IPS-18a (cell line): ENCODE measurements around the gene GLUD2.
"Not testable (repeated sequence)": the region's sequence is repeated elsewhere in the genome, so short reads cannot be mapped to it uniquely, and the experiment has no call there.

Experiments used
- H3K27ac ChIP-seq: one replicate; pipeline ENCODE4 v1.5.1; 2013; ENCODE audit warnings: low read length
- H3K27me3 ChIP-seq: one replicate; pipeline ENCODE4 v1.6.1; 2013; ENCODE audit warnings: mild to moderate bottlenecking, low read length; ENCODE audit not compliant: control insufficient read depth, insufficient read depth
- H3K36me3 ChIP-seq: one replicate; pipeline ENCODE4 v1.6.1; 2013; ENCODE audit warnings: low read depth, low read length; ENCODE audit not compliant: control insufficient read depth
- H3K4me1 ChIP-seq: one replicate; pipeline ENCODE4 v1.6.1; 2013; ENCODE audit warnings: low read depth, low read length; ENCODE audit not compliant: control insufficient read depth
- H3K4me3 ChIP-seq: one replicate; pipeline ENCODE4 v1.5.1; 2013; ENCODE audit warnings: low read length
- H3K9ac ChIP-seq: one replicate; pipeline ENCODE4 v1.6.1; 2013; ENCODE audit warnings: mild to moderate bottlenecking, low read length, moderate library complexity
- H3K9me3 ChIP-seq: one replicate; pipeline ENCODE4 v1.6.1; 2013; ENCODE audit warnings: low read depth, low read length; ENCODE audit not compliant: control insufficient read depth

Gene GLUD2

DNA sequence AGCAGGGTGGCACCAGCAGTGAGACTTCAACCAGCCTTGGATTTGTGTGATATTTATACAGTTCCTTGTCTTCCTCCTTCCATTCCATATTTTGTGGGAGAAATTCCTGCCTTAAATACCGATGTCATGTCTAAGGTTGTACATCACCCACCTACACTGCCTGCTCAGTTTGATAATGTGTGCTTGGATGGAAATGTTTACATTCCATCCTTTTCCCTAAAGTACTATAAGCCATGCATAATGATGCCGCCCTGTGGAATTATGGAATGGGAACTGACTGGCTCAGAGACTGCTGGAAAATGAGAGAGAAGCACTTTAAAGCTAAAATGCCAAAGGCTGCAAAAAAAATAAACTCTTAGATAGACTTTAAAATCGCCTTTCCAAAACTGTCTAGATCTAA lies 11.3 kb upstream of the GLUD2 start:
- H3K4me3 ChIP-seq, result no peak overlapping the region
- no peak overlapping the region for H3K9ac ChIP-seq
- no peak overlapping the region for H3K27ac ChIP-seq
- H3K36me3 ChIP-seq, result no peaks in the 10 kb centered on the region
- peaks cover 20% of the 10 kb centered on the region for H3K9me3 ChIP-seq
- no peaks in the 10 kb centered on the region for H3K4me1 ChIP-seq
- H3K27me3 ChIP-seq, result no peaks in the 10 kb centered on the region

- no peaks in the 10 kb centered on the region for H3K27me3 ChIP-seq
- no peaks in the 10 kb centered on the region for H3K36me3 ChIP-seq
- no peak overlapping the region for H3K27ac ChIP-seq
- peaks cover 16% of the 10 kb centered on the region for H3K9me3 ChIP-seq
- no peak overlapping the region for H3K4me3 ChIP-seq
- H3K9ac ChIP-seq, result no peak overlapping the region
- H3K4me1 ChIP-seq, result no peaks in the 10 kb centered on the region
Observed at GRCh38 chrX:121036951-121037350, 10.5 kb upstream of the GLUD2 start.

- Histone ChIP-seq H3K4me1 (no peaks in the 10 kb centered on the region), H3K4me3 (no peak overlapping the region), H3K9ac (no peak overlapping the region), H3K27me3 (peaks cover 20% of the 10 kb centered on the region), H3K27ac (no peak overlapping the region), H3K9me3 (peaks cover 3% of the 10 kb centered on the region), H3K36me3 (no peaks in the 10 kb centered on the region)
Observed at GRCh38 chrX:121050781-121051180, 3.4 kb downstream of the GLUD2 start.

- Histone ChIP-seq H3K9ac (no peak overlapping the region), H3K4me3 (no peak overlapping the region), H3K4me1 (no peaks in the 10 kb centered on the region)
Observed at GRCh38 chrX:121052122-121052521, 4.7 kb downstream of the GLUD2 start.

GRCh38 chrX:121062289-121062688 lies 14.9 kb downstream of the GLUD2 start:
- no peaks in the 10 kb centered on the region for H3K27me3 ChIP-seq
- H3K9ac ChIP-seq, result no peak overlapping the region
- peaks cover 7% of the 10 kb centered on the region for H3K9me3 ChIP-seq
- H3K4me1 ChIP-seq, result no peaks in the 10 kb centered on the region
- H3K27ac ChIP-seq, result no peak overlapping the region
- no peak overlapping the region for H3K4me3 ChIP-seq
- no peaks in the 10 kb centered on the region for H3K36me3 ChIP-seq

More at GRCh38 chrX:121052122-121052521, 4.7 kb downstream of the GLUD2 start:
- Histone ChIP-seq H3K9me3 (peaks cover 3% of the 10 kb centered on the region), H3K36me3 (no peaks in the 10 kb centered on the region), H3K27ac (no peak overlapping the region), H3K27me3 (peaks cover 15% of the 10 kb centered on the region)

DNA sequence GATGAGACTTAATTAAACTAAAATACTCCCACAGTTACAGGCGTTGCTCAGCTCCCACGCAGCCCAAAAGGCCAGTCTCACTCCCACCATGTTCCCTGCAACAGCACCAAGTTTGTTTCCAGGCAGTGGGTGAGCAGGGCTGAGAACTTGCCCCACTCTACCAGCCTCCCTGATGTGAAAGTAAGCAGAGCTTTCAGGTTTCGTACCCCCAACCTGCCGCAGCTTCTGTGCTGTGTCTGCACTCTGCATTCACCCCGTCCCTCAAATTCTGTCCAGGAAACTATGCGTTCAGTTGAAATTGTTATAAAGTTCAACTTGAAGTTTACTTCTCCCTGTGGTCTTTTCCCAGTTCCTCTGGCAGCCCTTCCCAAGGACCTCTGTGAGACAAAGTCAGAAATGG lies 17.2 kb downstream of the GLUD2 start:
- H3K36me3 ChIP-seq, result no peaks in the 10 kb centered on the region
- no peaks in the 10 kb centered on the region for H3K27me3 ChIP-seq
- H3K9ac ChIP-seq, result no peak overlapping the region
- H3K4me3 ChIP-seq, result no peak overlapping the region
- H3K4me1 ChIP-seq, result no peaks in the 10 kb centered on the region
- H3K9me3 ChIP-seq, result peaks cover 7% of the 10 kb centered on the region
- H3K27ac ChIP-seq, result no peak overlapping the region

DNA sequence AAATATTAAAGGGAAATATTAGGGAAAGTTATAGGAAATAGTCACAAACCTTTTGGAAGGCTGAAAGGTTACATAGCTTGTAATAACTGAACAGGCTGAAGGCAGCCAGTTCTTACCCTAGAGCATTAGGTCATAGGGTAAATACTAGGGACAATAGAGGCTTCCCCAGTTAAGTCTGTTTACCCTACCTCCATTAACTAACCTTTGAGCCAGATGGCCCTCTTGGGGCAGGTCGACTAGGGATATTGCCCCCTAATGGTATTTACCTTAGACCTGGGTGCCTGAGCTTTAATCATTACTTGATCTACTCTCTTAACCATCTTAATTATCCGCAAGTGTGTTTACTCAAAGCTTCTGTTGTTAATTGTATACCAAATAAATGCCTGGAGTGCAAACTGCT lies 36.8 kb downstream of the GLUD2 start:
- not testable (repeated sequence) for H3K36me3 ChIP-seq, H3K4me1 ChIP-seq, H3K9ac ChIP-seq, H3K27ac ChIP-seq, H3K27me3 ChIP-seq, H3K9me3 ChIP-seq, H3K4me3 ChIP-seq

DNA sequence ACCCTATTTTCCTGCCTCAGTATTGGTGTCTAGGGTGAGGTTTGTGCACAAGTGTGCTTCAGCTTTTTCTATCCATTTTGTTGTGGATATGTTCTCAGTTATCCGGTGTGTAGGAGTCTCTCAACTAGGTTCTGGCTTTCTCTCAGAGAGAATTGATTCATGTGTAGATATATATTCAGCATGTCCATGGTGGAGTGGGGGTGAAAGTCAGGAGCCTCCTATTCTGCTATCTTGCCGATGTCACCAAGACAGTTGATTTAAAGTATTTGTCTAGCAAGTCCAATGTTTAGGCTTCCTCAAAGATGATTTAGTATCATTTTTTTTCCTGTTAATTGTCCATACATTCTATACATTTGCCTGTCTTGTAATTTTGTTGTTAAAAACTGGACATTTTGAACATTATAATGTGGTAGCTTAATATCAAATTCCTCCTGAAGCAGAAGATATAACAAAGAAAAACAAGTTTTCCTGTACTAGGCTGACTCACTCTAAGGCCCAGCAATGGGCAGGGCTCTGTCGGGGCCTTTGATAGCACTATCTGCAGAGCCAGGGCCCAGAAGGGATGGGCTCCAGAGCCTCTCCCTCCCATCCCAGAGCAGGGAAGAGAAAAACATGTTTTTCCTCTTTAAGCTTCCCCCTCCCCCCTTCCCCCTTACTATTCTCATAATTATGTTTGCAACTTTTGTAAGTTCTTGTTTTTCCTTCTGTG lies 37.6 kb downstream of the GLUD2 start:
- no peak overlapping the region for H3K9ac ChIP-seq
- peaks cover 11% of the 10 kb centered on the region for H3K9me3 ChIP-seq
- H3K27ac ChIP-seq, result no peak overlapping the region
- no peaks in the 10 kb centered on the region for H3K36me3 ChIP-seq
- no peaks in the 10 kb centered on the region for H3K27me3 ChIP-seq
- H3K4me1 ChIP-seq, result no peaks in the 10 kb centered on the region
- H3K4me3 ChIP-seq, result no peak overlapping the region

GRCh38 chrX:121085612-121086010 lies 38.2 kb downstream of the GLUD2 start:
- Histone ChIP-seq H3K9me3 (peaks cover 11% of the 10 kb centered on the region), H3K9ac (no peak overlapping the region), H3K27me3 (no peaks in the 10 kb centered on the region), H3K4me3 (no peak overlapping the region), H3K4me1 (no peaks in the 10 kb centered on the region), H3K27ac (no peak overlapping the region), H3K36me3 (no peaks in the 10 kb centered on the region)

DNA sequence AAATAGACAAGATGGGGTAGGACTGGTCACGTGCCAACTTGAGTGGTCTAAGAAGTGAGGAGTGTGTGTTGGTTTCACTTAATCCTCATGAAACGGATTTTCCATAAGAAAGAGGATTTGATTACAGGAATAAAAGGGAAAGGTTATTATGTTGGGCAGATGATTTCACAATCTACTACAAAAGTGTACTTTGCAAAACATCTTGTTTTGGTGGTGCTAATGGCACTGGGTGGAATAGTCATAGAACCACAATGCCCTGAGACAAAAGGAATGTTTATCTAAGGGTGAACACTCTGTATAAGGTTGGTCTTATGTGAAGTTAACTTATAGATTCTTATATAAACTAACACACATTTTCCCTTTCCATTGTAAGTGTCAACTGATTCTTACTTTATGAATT lies 45.6 kb downstream of the GLUD2 start:
- Histone ChIP-seq H3K4me1 (no peaks in the 10 kb centered on the region), H3K27ac (no peak overlapping the region), H3K36me3 (no peaks in the 10 kb centered on the region), H3K4me3 (no peak overlapping the region), H3K9me3 (peaks cover 5% of the 10 kb centered on the region), H3K9ac (no peak overlapping the region), H3K27me3 (no peaks in the 10 kb centered on the region)
